Measurements from ENCODE around the gene DNM1.
"Not testable (repeated sequence)": the region's sequence is repeated elsewhere in the genome, so short reads cannot be mapped to it uniquely, and the experiment has no call there.

Gene DNM1

GRCh38 chr9:128275198-128276007 lies 72.2 kb downstream of the DNM1 start, which contains the start of gene GOLGA2:
Gene GOLGA2 (minus strand): TSS chr9:128276007. CDS start chr9:128275976, 31 bp downstream.
- DNase-seq (ENCODE audit: low read depth in 2 of 2), result no peak

- DNase-seq (ENCODE audit: low read depth in 2 of 2), result peak; percentile 100
Observed at GRCh38 chr9:128276008-128276573, 72.9 kb downstream of the DNM1 start, which contains the start of gene SWI5. Gene SWI5 (plus strand): TSS chr9:128276276.

GRCh38 chr9:128276574-128277270 lies 73.5 kb downstream of the DNM1 start:
- DNase-seq (ENCODE audit: low read depth in 2 of 2), result no peak

- not testable (repeated sequence) for DNase-seq (ENCODE audit: low read depth in 2 of 2)
Observed at GRCh38 chr9:128279088-128280073, 76.2 kb downstream of the DNM1 start.

- DNase-seq (ENCODE audit: low read depth in 2 of 2), result no peak
Observed at GRCh38 chr9:128280084-128280622, 77.0 kb downstream of the DNM1 start.

GRCh38 chr9:128282500-128282899 lies 79.3 kb downstream of the DNM1 start:
- no peak for DNase-seq (ENCODE audit: low read depth in 2 of 2)

GRCh38 chr9:128285033-128285784 lies 82.0 kb downstream of the DNM1 start:
- no peak for DNase-seq (ENCODE audit: low read depth in 2 of 2)

GRCh38 chr9:128286440-128286839 lies 83.3 kb downstream of the DNM1 start:
- DNase-seq (ENCODE audit: low read depth in 2 of 2), result no peak

- DNase-seq (ENCODE audit: low read depth in 2 of 2), result no peak
Observed at GRCh38 chr9:128288273-128289004, 85.3 kb downstream of the DNM1 start.

GRCh38 chr9:128292009-128292408 lies 88.8 kb downstream of the DNM1 start:
- no peak for DNase-seq (ENCODE audit: low read depth in 2 of 2)

- DNase-seq (ENCODE audit: low read depth in 2 of 2), result no peak
Observed at GRCh38 chr9:128293091-128293490, 89.9 kb downstream of the DNM1 start.

- no peak for DNase-seq (ENCODE audit: low read depth in 2 of 2)
Observed at GRCh38 chr9:128294142-128294541, 91.0 kb downstream of the DNM1 start.

- DNase-seq (ENCODE audit: low read depth in 2 of 2), result no peak
Observed at GRCh38 chr9:128296340-128297220, 93.4 kb downstream of the DNM1 start.

- DNase-seq (ENCODE audit: low read depth in 2 of 2), result no peak
Observed at GRCh38 chr9:128297221-128297773, 94.1 kb downstream of the DNM1 start.

- DNase-seq (ENCODE audit: low read depth in 2 of 2), result no peak
Observed at GRCh38 chr9:128298535-128299482, 95.6 kb downstream of the DNM1 start.

- DNase-seq (ENCODE audit: low read depth in 2 of 2), result no peak
Observed at GRCh38 chr9:128304136-128304970, 101.2 kb downstream of the DNM1 start.

Data from activated CD4-positive, alpha-beta T cell treated with anti-CD3 and anti-CD28 coated beads for 24 hours (primary cell).